Fibroblast of lung (primary cell): Measurements from ENCODE around the gene DSCAML1.

Experiments
- CTCF ChIP-seq, 2 donors: IDR thresholded peaks in 1 of 2; conservative IDR thresholded peaks in 1 of 2; 1 replicate in 1 of 2; 2 replicates in 1 of 2; pipeline ENCODE4 v1.5.1; 2011 to 2012; ENCODE audit warnings: low read length in 2 of 2, control low read depth in 1 of 2, inconsistent platforms in 1 of 2, low read depth in 1 of 2, mild to moderate bottlenecking in 1 of 2
- EZH2 ChIP-seq: IDR thresholded peaks from 2 replicates; pipeline ENCODE4 v1.5.1; 2012; ENCODE audit warnings: low read length, control low read depth, mild to moderate bottlenecking; ENCODE audit errors: missing control alignments

GRCh38 chr11:117815262-117815803 lies 18.3 kb upstream of the DSCAML1 start:
- TF ChIP-seq CTCF (conservative IDR thresholded peaks at IDR 0.05 in 1 of 2, IDR thresholded peaks at IDR 0.05 in 1 of 2; ENCODE audit: low read depth in 1 of 2, low read length in 2 of 2), result no peak
- TF ChIP-seq EZH2, result no peak
